ENCODE results near the gene KDM2B.

DNA sequence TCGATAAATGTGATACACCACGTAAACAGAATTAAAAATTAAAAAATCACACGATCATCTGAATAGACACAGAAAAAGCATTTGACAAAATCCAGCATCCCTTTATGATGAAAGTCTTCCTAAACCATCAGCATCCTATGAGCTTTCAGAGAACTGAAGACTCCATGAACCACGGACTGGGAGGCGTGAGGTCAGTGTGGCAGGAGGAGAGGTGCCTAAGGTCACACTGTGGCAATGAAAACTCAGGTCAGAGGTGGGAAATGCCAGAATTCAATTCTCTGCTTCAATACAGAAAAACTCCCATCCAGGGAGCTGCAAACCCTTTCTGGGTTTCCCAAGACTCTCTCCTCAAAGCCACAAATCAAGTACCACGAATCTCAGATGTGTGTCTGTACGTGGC, 51.6 kb downstream of the KDM2B start:
- no peak for TF ChIP-seq ZNF274 (IDR thresholded peaks at IDR 0.05; ENCODE audit: insufficient read depth, insufficient read length)
- TF ChIP-seq, protein P1, sequence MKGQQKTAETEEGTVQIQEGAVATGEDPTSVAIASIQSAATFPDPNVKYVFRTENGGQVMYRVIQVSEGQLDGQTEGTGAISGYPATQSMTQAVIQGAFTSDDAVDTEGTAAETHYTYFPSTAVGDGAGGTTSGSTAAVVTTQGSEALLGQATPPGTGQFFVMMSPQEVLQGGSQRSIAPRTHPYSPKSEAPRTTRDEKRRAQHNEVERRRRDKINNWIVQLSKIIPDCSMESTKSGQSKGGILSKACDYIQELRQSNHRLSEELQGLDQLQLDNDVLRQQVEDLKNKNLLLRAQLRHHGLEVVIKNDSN (IDR thresholded peaks at IDR 0.05; ENCODE audit: borderline replicate concordance, extremely low read length, insufficient read depth, low read depth, low read length): no peak
- TF ChIP-seq CREB1 (IDR thresholded peaks at IDR 0.05; ENCODE audit: low read depth): no peak
- no peak for TF ChIP-seq CBX5 (IDR thresholded peaks at IDR 0.05; ENCODE audit: low read depth)
- TF ChIP-seq GABPA (IDR thresholded peaks at IDR 0.05; ENCODE audit: low read depth): no peak
- TF ChIP-seq IRF4 (IDR thresholded peaks at IDR 0.05; ENCODE audit: low read depth, low read length): no peak
- TF ChIP-seq CTCF (IDR thresholded peaks at IDR 0.05 in 2 of 3, conservative IDR thresholded peaks at IDR 0.05 in 1 of 3; ENCODE audit: control insufficient read depth in 2 of 3, extremely low read depth in 1 of 3, insufficient read depth in 1 of 3, low read depth in 3 of 3, low read length in 3 of 3): no peak

Measured in GM12878 (cell line).